Peyer's patch (tissue), 4 donors: ENCODE data around the gene MAPT. TPM values are rescaled to one million over a fixed set of nuclear protein-coding genes. Genes with fewer than 3 reads are reported as not detected.

Source experiments
- DNase-seq, 3 donors: peaks; one replicate each; pipeline ENCODE4 v3.0.0-alpha.2; 2017 to 2019
- H3K27ac ChIP-seq, 4 donors: fragments of 200-600 bp; sonication (generic); one replicate each; pipeline ENCODE4 v1.5.1; 2016 to 2019
- H3K27me3 ChIP-seq, 2 donors: fragments of 200-600 bp; sonication (generic); one replicate each; pipeline ENCODE4 v1.5.1; 2019
- H3K36me3 ChIP-seq, 3 donors: fragments of 200-600 bp; sonication (generic); one replicate each; pipeline ENCODE4 v1.5.1; 2016 to 2019
- H3K4me1 ChIP-seq, 4 donors: fragments of 200-600 bp; sonication (generic); one replicate each; pipeline ENCODE4 v1.5.1; 2016 to 2019
- H3K4me3 ChIP-seq, 4 donors: fragments of 200-600 bp; sonication (generic); 1 replicate in 3 of 4; 2 replicates in 1 of 4; pipeline ENCODE4 v1.5.1; 2016 to 2019; ENCODE audit warnings: mild to moderate bottlenecking in 1 of 4
- H3K9me3 ChIP-seq, 4 donors: fragments of 200-600 bp; sonication (generic); one replicate each; pipeline ENCODE4 v1.5.1; 2016 to 2019; ENCODE audit warnings: mild to moderate bottlenecking in 1 of 4
- CTCF ChIP-seq, 6 experiments: fragments of 450-650 bp in 4 of 6; fragments of 200-600 bp in 2 of 6; sonication (generic) in 1 of 6; IDR thresholded peaks; one replicate each; pipeline ENCODE4 v1.5.1; 2017 to 2019; ENCODE audit warnings: antibody characterized with exemption in 6 of 6, mild to moderate bottlenecking in 3 of 6, moderate library complexity in 1 of 6
- POLR2A ChIP-seq, 2 donors: fragments of 450-650 bp; IDR thresholded peaks; one replicate each; pipeline ENCODE4 v1.5.1; 2017; ENCODE audit warnings: antibody characterized with exemption in 2 of 2, mild to moderate bottlenecking in 2 of 2, moderate library complexity in 2 of 2
- total RNA-seq, 4 donors: library from RNA; depleted of rRNA; stranded (reverse); fragments of >200 nt; gene quantifications; one replicate each; pipeline ENCODE4 v1.1.0, GENCODE V29; 2016

Gene MAPT
- total RNA-seq, 4 donors from 2014 or later = 0.35 to 1.6 (median 0.94) TPM; not detected in 1

GRCh38 chr17:45863857-45864654 lies 30.3 kb upstream of the MAPT start:
- no peaks in the 10 kb centered on the region for H3K36me3 ChIP-seq

GRCh38 chr17:45867171-45867570 lies 27.2 kb upstream of the MAPT start:
- no peak for DNase-seq
- no peaks in the 10 kb centered on the region for H3K36me3 ChIP-seq
- no peaks in the 10 kb centered on the region for H3K9me3 ChIP-seq
- no peak overlapping the region for H3K4me3 ChIP-seq
- no peaks in the 10 kb centered on the region for H3K27me3 ChIP-seq
- no peak for TF ChIP-seq CTCF (IDR thresholded peaks at IDR 0.05)
- no peak for TF ChIP-seq POLR2A (IDR thresholded peaks at IDR 0.05)
- H3K4me1 ChIP-seq = no peaks in the 10 kb centered on the region
- H3K27ac ChIP-seq = no peak overlapping the region

More at GRCh38 chr17:45863857-45864654, 30.3 kb upstream of the MAPT start:
- Histone ChIP-seq H3K27me3 (no peaks in the 10 kb centered on the region), H3K9me3 (no peaks in the 10 kb centered on the region), H3K4me3 (no peak overlapping the region), H3K4me1 (no peaks in the 10 kb centered on the region), H3K27ac (no peak overlapping the region)
- TF ChIP-seq CTCF (IDR thresholded peaks at IDR 0.05) = no peak
- TF ChIP-seq POLR2A (IDR thresholded peaks at IDR 0.05) = no peak
- no peak for DNase-seq

DNA sequence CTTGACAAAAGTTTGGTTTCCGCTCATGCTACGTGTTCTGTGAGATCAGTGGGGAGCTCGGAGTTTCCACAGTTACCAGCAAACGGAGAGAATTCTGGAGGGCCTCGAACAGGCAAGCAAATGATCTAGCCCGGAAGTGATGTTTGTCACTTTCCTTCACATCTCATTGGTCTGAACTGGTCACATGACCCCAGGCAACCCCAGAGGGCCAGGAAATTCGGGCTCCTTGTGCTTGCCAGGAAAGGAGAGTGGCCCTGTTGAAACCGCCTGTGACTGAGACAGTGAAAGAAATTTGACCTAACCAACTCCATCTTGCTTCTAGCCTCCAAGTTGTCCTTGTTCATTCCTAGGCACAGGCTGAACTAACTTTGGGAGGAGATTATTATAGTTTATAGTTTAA lies 26.7 kb upstream of the MAPT start:
- no peaks in the 10 kb centered on the region for H3K27me3 ChIP-seq
- no peak for DNase-seq
- no peak overlapping the region for H3K27ac ChIP-seq
- H3K36me3 ChIP-seq = no peaks in the 10 kb centered on the region
- no peak for TF ChIP-seq CTCF (IDR thresholded peaks at IDR 0.05)
- TF ChIP-seq POLR2A (IDR thresholded peaks at IDR 0.05) = no peak
- H3K4me1 ChIP-seq = no peaks in the 10 kb centered on the region
- H3K9me3 ChIP-seq = no peaks in the 10 kb centered on the region
- H3K4me3 ChIP-seq = no peak overlapping the region

- no peak for DNase-seq
- H3K4me1 ChIP-seq = no peaks in the 10 kb centered on the region
Measured at GRCh38 chr17:45868276-45868675, 26.1 kb upstream of the MAPT start.

GRCh38 chr17:45869676-45870341 lies 24.5 kb upstream of the MAPT start:
- no peaks in the 10 kb centered on the region for H3K4me1 ChIP-seq
- no peaks in the 10 kb centered on the region for H3K36me3 ChIP-seq
- H3K27ac ChIP-seq = no peak overlapping the region
- no peaks in the 10 kb centered on the region for H3K9me3 ChIP-seq
- H3K4me3 ChIP-seq = no peak overlapping the region
- no peaks in the 10 kb centered on the region for H3K27me3 ChIP-seq
- TF ChIP-seq POLR2A (IDR thresholded peaks at IDR 0.05) = no peak
- no peak for TF ChIP-seq CTCF (IDR thresholded peaks at IDR 0.05)
- no peak for DNase-seq

More at GRCh38 chr17:45868276-45868675, 26.1 kb upstream of the MAPT start:
- Histone ChIP-seq H3K27ac (no peak overlapping the region), H3K27me3 (no peaks in the 10 kb centered on the region), H3K4me3 (no peak overlapping the region), H3K9me3 (no peaks in the 10 kb centered on the region), H3K36me3 (no peaks in the 10 kb centered on the region)
- TF ChIP-seq POLR2A (IDR thresholded peaks at IDR 0.05) (no peak), CTCF (IDR thresholded peaks at IDR 0.05) (no peak)
